Measurements from ENCODE around the gene CAMK1D. TPM values are rescaled to one million over a fixed set of nuclear protein-coding genes. Genes with fewer than 3 reads are reported as not detected.

The CAMK1D gene
- total and polyA plus RNA-seq, 10 of the 15 experiments (the other 5 are each of a cell fraction or from before 2014, with no cell fraction given): 2.1 to 35.5 (median 14.7) TPM

- TF ChIP-seq, protein P1, sequence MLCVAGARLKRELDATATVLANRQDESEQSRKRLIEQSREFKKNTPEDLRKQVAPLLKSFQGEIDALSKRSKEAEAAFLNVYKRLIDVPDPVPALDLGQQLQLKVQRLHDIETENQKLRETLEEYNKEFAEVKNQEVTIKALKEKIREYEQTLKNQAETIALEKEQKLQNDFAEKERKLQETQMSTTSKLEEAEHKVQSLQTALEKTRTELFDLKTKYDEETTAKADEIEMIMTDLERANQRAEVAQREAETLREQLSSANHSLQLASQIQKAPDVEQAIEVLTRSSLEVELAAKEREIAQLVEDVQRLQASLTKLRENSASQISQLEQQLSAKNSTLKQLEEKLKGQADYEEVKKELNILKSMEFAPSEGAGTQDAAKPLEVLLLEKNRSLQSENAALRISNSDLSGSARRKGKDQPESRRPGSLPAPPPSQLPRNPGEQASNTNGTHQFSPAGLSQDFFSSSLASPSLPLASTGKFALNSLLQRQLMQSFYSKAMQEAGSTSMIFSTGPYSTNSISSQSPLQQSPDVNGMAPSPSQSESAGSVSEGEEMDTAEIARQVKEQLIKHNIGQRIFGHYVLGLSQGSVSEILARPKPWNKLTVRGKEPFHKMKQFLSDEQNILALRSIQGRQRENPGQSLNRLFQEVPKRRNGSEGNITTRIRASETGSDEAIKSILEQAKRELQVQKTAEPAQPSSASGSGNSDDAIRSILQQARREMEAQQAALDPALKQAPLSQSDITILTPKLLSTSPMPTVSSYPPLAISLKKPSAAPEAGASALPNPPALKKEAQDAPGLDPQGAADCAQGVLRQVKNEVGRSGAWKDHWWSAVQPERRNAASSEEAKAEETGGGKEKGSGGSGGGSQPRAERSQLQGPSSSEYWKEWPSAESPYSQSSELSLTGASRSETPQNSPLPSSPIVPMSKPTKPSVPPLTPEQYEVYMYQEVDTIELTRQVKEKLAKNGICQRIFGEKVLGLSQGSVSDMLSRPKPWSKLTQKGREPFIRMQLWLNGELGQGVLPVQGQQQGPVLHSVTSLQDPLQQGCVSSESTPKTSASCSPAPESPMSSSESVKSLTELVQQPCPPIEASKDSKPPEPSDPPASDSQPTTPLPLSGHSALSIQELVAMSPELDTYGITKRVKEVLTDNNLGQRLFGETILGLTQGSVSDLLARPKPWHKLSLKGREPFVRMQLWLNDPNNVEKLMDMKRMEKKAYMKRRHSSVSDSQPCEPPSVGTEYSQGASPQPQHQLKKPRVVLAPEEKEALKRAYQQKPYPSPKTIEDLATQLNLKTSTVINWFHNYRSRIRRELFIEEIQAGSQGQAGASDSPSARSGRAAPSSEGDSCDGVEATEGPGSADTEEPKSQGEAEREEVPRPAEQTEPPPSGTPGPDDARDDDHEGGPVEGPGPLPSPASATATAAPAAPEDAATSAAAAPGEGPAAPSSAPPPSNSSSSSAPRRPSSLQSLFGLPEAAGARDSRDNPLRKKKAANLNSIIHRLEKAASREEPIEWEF (IDR thresholded peaks at IDR 0.05; ENCODE audit: insufficient replicate concordance, low read depth, low read length): no peak
- TF ChIP-seq SRF (IDR thresholded peaks at IDR 0.05; ENCODE audit: low read depth in 2 of 2, low read length in 2 of 2) (no peak), BACH1 (IDR thresholded peaks at IDR 0.05; ENCODE audit: borderline replicate concordance) (peak; percentile 62), SMARCA5 (IDR thresholded peaks at IDR 0.05) (no peak), MEF2A (IDR thresholded peaks at IDR 0.05; ENCODE audit: insufficient read depth, low read depth, low read length) (no peak), POU2F2 (IDR thresholded peaks at IDR 0.05; ENCODE audit: borderline replicate concordance, low read depth, low read length) (no peak), CHD1 (IDR thresholded peaks at IDR 0.05; ENCODE audit: low read depth, low read length) (no peak), CREM (IDR thresholded peaks at IDR 0.05; ENCODE audit: low read depth) (no peak), RELA (IDR thresholded peaks at IDR 0.05; ENCODE audit: borderline replicate concordance, partially characterized antibody) (no peak), NRF1 (conservative IDR thresholded peaks at IDR 0.05; ENCODE audit: low read depth, low read length) (no peak), RAD51 (IDR thresholded peaks at IDR 0.05) (no peak), POLR2AphosphoS5 (IDR thresholded peaks at IDR 0.05; ENCODE audit: low read length) (peak; percentile 69; the same call in 1 of the 2 replicates), ELK1 (IDR thresholded peaks at IDR 0.05; ENCODE audit: low read depth, low read length) (no peak), ATF2 (IDR thresholded peaks at IDR 0.05; ENCODE audit: low read length) (no peak), GABPA (IDR thresholded peaks at IDR 0.05; ENCODE audit: low read depth) (no peak), MTA3 (IDR thresholded peaks at IDR 0.05; ENCODE audit: borderline replicate concordance, low read length) (no peak), JUNB (IDR thresholded peaks at IDR 0.05) (no peak), DPF2 (IDR thresholded peaks at IDR 0.05) (peak; percentile 61; the same call in 1 of the 2 replicates)
- TF ChIP-seq, protein P2, sequence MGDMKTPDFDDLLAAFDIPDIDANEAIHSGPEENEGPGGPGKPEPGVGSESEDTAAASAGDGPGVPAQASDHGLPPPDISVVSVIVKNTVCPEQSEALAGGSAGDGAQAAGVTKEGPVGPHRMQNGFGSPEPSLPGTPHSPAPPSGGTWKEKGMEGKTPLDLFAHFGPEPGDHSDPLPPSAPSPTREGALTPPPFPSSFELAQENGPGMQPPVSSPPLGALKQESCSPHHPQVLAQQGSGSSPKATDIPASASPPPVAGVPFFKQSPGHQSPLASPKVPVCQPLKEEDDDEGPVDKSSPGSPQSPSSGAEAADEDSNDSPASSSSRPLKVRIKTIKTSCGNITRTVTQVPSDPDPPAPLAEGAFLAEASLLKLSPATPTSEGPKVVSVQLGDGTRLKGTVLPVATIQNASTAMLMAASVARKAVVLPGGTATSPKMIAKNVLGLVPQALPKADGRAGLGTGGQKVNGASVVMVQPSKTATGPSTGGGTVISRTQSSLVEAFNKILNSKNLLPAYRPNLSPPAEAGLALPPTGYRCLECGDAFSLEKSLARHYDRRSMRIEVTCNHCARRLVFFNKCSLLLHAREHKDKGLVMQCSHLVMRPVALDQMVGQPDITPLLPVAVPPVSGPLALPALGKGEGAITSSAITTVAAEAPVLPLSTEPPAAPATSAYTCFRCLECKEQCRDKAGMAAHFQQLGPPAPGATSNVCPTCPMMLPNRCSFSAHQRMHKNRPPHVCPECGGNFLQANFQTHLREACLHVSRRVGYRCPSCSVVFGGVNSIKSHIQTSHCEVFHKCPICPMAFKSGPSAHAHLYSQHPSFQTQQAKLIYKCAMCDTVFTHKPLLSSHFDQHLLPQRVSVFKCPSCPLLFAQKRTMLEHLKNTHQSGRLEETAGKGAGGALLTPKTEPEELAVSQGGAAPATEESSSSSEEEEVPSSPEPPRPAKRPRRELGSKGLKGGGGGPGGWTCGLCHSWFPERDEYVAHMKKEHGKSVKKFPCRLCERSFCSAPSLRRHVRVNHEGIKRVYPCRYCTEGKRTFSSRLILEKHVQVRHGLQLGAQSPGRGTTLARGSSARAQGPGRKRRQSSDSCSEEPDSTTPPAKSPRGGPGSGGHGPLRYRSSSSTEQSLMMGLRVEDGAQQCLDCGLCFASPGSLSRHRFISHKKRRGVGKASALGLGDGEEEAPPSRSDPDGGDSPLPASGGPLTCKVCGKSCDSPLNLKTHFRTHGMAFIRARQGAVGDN (IDR thresholded peaks at IDR 0.05): peak; percentile 75
Measured at GRCh38 chr10:12348870-12349628, at the start of gene CAMK1D (continued).

Measured in GM12878 (cell line).